ENCODE data around the gene FBRSL1.

- no peak for TF ChIP-seq CTCF (IDR thresholded peaks at IDR 0.05)
- TF ChIP-seq EP300 (IDR thresholded peaks at IDR 0.05) = no peak
- TF ChIP-seq POLR2A (IDR thresholded peaks at IDR 0.05) = no peak
Observed at GRCh38 chr12:132453361-132454192, 36.4 kb upstream of the FBRSL1 start.

Data from sigmoid colon (tissue), 4 donors.